ENCODE results near the gene ZNF407.

The ZNF407 gene

GRCh38 chr18:74785632-74786031 is 188.0 kb downstream of the ZNF407 start:
- no peaks in the 10 kb centered on the region for H3K9me3 ChIP-seq (ENCODE audit: control insufficient read depth, insufficient read depth, low read depth, low read length)
- H3K4me1 ChIP-seq (ENCODE audit: control insufficient read depth, insufficient read depth, low read length) = no peaks in the 10 kb centered on the region
- peaks cover 0 to 2% of the 10 kb centered on the region in 2 experiments; a peak in 1 of 3 replicates for H3K36me3 ChIP-seq (ENCODE audit: control insufficient read depth in 2 of 2, insufficient read depth in 1 of 2, low read length in 2 of 2)
- ChIA-PET CTCF (no interaction called here), POLR2A (no interaction called here)
- no peak overlapping the region for H3K4me3 ChIP-seq (ENCODE audit: low read depth, low read length)
- no peak overlapping the region for H3K27ac ChIP-seq (ENCODE audit: extremely low read depth, low read depth, low read length)
- TF ChIP-seq ZNF518A (tag by site-specific recombination; conservative IDR thresholded peaks at IDR 0.05; ENCODE audit: low read depth) = no peak
- no peak for TF ChIP-seq ZBTB10 (tag by site-specific recombination; IDR thresholded peaks at IDR 0.05)
- TF ChIP-seq ZNF791 (tag by site-specific recombination; IDR thresholded peaks at IDR 0.05) = no peak
- TF ChIP-seq ZNF549 (tag by site-specific recombination; IDR thresholded peaks at IDR 0.05) = no peak
- no peak for TF ChIP-seq GLI4 (tag by site-specific recombination; IDR thresholded peaks at IDR 0.05)
- TF ChIP-seq PBX3 (CRISPR knock-in tag; IDR thresholded peaks at IDR 0.05) = no peak
- TF ChIP-seq ZBTB44 (tag by site-specific recombination; IDR thresholded peaks at IDR 0.05) = no peak
- no peak for TF ChIP-seq PRDM10 (tag by site-specific recombination; IDR thresholded peaks at IDR 0.05)
- no peak for TF ChIP-seq ZNF830 (tag by site-specific recombination; IDR thresholded peaks at IDR 0.05; ENCODE audit: low read depth)

GRCh38 chr18:74788657-74789056 is 191.0 kb downstream of the ZNF407 start:
- ChIA-PET POLR2A (no interaction called here), CTCF (no interaction called here)
- Histone ChIP-seq H3K36me3 (ENCODE audit: control insufficient read depth in 2 of 2, insufficient read depth in 1 of 2, low read length in 2 of 2) (peaks cover 0 to 2% of the 10 kb centered on the region in 2 experiments; a peak in 1 of 3 replicates), H3K4me3 (ENCODE audit: low read depth, low read length) (no peak overlapping the region), H3K9me3 (ENCODE audit: control insufficient read depth, insufficient read depth, low read depth, low read length) (no peaks in the 10 kb centered on the region), H3K27ac (ENCODE audit: extremely low read depth, low read depth, low read length) (no peak overlapping the region), H3K4me1 (ENCODE audit: control insufficient read depth, insufficient read depth, low read length) (no peaks in the 10 kb centered on the region)
- TF ChIP-seq ZNF530 (tag by site-specific recombination; IDR thresholded peaks at IDR 0.05; ENCODE audit: low read depth) (no peak), ZNF521 (tag by site-specific recombination; IDR thresholded peaks at IDR 0.05) (no peak), ZSCAN4 (tag by site-specific recombination; IDR thresholded peaks at IDR 0.05) (no peak), ZNF837 (tag by site-specific recombination; IDR thresholded peaks at IDR 0.05) (no peak), ZNF239 (tag by site-specific recombination; IDR thresholded peaks at IDR 0.05) (no peak), ZNF274 (IDR thresholded peaks at IDR 0.05; ENCODE audit: low read length) (no peak), ZNF274 (tag by site-specific recombination; IDR thresholded peaks at IDR 0.05; ENCODE audit: borderline replicate concordance) (no peak), ZNF2 (tag by site-specific recombination; IDR thresholded peaks at IDR 0.05) (no peak), ZNF488 (tag by site-specific recombination; IDR thresholded peaks at IDR 0.05) (no peak)

All from HEK293 (cell line).